Uterus (tissue), 2 donors: ENCODE results near the gene SMIM1.

Source experiments
- POLR2A ChIP-seq, 2 donors: fragments of 450-650 bp; IDR thresholded peaks; one replicate each; pipeline ENCODE4 v1.6.1; 2016; ENCODE audit warnings: antibody characterized with exemption in 2 of 2, mild to moderate bottlenecking in 1 of 2, moderate library complexity in 1 of 2
- TF ChIP-seq, protein P1 (sequence below), 4 experiments: fragments of 200-600 bp in 2 of 4; fragments of 450-650 bp in 2 of 4; sonication (generic) in 2 of 4; IDR thresholded peaks; one replicate each; pipeline ENCODE4 v1.5.1; 2016 to 2019; ENCODE audit warnings: antibody characterized with exemption in 4 of 4, mild to moderate bottlenecking in 2 of 4, moderate library complexity in 1 of 4

GRCh38 chr1:3753656-3754454 lies 18.7 kb upstream of the SMIM1 start:
- TF ChIP-seq POLR2A (IDR thresholded peaks at IDR 0.05), result no peak
- TF ChIP-seq, protein P1, sequence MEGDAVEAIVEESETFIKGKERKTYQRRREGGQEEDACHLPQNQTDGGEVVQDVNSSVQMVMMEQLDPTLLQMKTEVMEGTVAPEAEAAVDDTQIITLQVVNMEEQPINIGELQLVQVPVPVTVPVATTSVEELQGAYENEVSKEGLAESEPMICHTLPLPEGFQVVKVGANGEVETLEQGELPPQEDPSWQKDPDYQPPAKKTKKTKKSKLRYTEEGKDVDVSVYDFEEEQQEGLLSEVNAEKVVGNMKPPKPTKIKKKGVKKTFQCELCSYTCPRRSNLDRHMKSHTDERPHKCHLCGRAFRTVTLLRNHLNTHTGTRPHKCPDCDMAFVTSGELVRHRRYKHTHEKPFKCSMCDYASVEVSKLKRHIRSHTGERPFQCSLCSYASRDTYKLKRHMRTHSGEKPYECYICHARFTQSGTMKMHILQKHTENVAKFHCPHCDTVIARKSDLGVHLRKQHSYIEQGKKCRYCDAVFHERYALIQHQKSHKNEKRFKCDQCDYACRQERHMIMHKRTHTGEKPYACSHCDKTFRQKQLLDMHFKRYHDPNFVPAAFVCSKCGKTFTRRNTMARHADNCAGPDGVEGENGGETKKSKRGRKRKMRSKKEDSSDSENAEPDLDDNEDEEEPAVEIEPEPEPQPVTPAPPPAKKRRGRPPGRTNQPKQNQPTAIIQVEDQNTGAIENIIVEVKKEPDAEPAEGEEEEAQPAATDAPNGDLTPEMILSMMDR (IDR thresholded peaks at IDR 0.05), result no peak
